GM18508 (cell line): Measurements from ENCODE around the gene DDIT4L.
A peak's percentile ranks its signal among the peaks of the same experiment; 100 is the strongest.
"Not testable (repeated sequence)": the region's sequence is repeated elsewhere in the genome, so short reads cannot be mapped to it uniquely, and the experiment has no call there.

Source experiments
- ATAC-seq: cut with Tn5 transposase; IDR thresholded peaks from one replicate; pipeline ENCODE4 v1.9.1; 2021; ENCODE audit warnings: moderate number of reproducible peaks; ENCODE audit not compliant: insufficient read depth, unreplicated experiment

Gene DDIT4L

GRCh38 chr4:100189820-100190642 lies at the start of gene DDIT4L:
TSS of gene DDIT4L (minus strand) at chr4:100190468. CDS start at chr4:100189983, 485 bp downstream.
- no peak for ATAC-seq

- ATAC-seq = no peak
These were observed 49.7 kb upstream of the DDIT4L start for GRCh38 chr4:100240008-100240407.

GRCh38 chr4:100224721-100225120 lies 34.5 kb upstream of the DDIT4L start:
- ATAC-seq = no peak

- no peak for ATAC-seq
These were observed 33.9 kb upstream of the DDIT4L start for GRCh38 chr4:100224160-100224559.

- peak; percentile 89 for ATAC-seq
These were observed 18.7 kb upstream of the DDIT4L start for GRCh38 chr4:100208964-100209363.

GRCh38 chr4:100208459-100208858 lies 18.2 kb upstream of the DDIT4L start:
- no peak for ATAC-seq

- ATAC-seq = no peak
These were observed 16.6 kb upstream of the DDIT4L start for GRCh38 chr4:100206850-100207249.

GRCh38 chr4:100198061-100198460 lies 7.8 kb upstream of the DDIT4L start:
- ATAC-seq = no peak

- not testable (repeated sequence) for ATAC-seq
These were observed 6.3 kb upstream of the DDIT4L start for GRCh38 chr4:100196388-100197071.

- ATAC-seq = no peak
These were observed 654 bp upstream of the DDIT4L start for GRCh38 chr4:100190643-100191600.

GRCh38 chr4:100188829-100189228 lies 1.4 kb downstream of the DDIT4L start:
- no peak for ATAC-seq

GRCh38 chr4:100187781-100188180 lies 2.5 kb downstream of the DDIT4L start:
- ATAC-seq = no peak

- ATAC-seq = peak; percentile 52
These were observed 5.5 kb downstream of the DDIT4L start for GRCh38 chr4:100184787-100185186.

- ATAC-seq = no peak
These were observed 12.4 kb downstream of the DDIT4L start for GRCh38 chr4:100177855-100178254.

GRCh38 chr4:100177126-100177525 lies 13.1 kb downstream of the DDIT4L start:
- ATAC-seq = no peak

- no peak for ATAC-seq
These were observed 14.4 kb downstream of the DDIT4L start for GRCh38 chr4:100175858-100176257.

- no peak for ATAC-seq
These were observed 15.3 kb downstream of the DDIT4L start for GRCh38 chr4:100174985-100175383.

- ATAC-seq = no peak
These were observed 19.3 kb downstream of the DDIT4L start for GRCh38 chr4:100170986-100171385.

GRCh38 chr4:100169491-100170485 lies 20.5 kb downstream of the DDIT4L start:
- no peak for ATAC-seq
